WTC11 (cell line): ENCODE data around the gene ARMC9. TPM values are rescaled to one million over a fixed set of nuclear protein-coding genes. Genes with fewer than 3 reads are reported as not detected.

ENCODE experiments used
- ATAC-seq: fragments of 200-7000 bp; cut with Tn5 transposase; 2 replicates; pipeline ENCODE4 v1.10.0; 2021; ENCODE audit warnings: mild to moderate bottlenecking, moderate library complexity
- CTCF ChIA-PET: fragments of 300-600 bp; sonication (Branson Sonifier 250); formaldehyde crosslinking; loops from one replicate; lab custom pipeline; 2021; ENCODE audit warnings: antibody characterized with exemption; lab: Charles Lee
- POLR2A ChIA-PET: fragments of 350-600 bp; sonication (Branson Sonifier 250); formaldehyde crosslinking; loops from one replicate; lab custom pipeline; 2021; ENCODE audit warnings: antibody characterized with exemption; lab: Charles Lee
- DNase-seq: peaks from one replicate; pipeline ENCODE4 v3.0.0; 2021; ENCODE audit warnings: low spot score
- H3K27ac Mint-ChIP-seq: 2 replicates; pipeline ENCODE4 v1.8.0; 2021; ENCODE audit warnings: mixed read lengths
- H3K27me3 Mint-ChIP-seq: 2 replicates; pipeline ENCODE4 v1.8.0; 2021; ENCODE audit warnings: low read depth, mild to moderate bottlenecking, moderate library complexity, mixed read lengths
- H3K36me3 Mint-ChIP-seq: 2 replicates; pipeline ENCODE4 v1.8.0; 2021; ENCODE audit warnings: mixed read lengths
- H3K4me1 Mint-ChIP-seq: 2 replicates; pipeline ENCODE4 v1.8.0; 2022; ENCODE audit warnings: mixed read lengths
- H3K4me3 Mint-ChIP-seq: 2 replicates; pipeline ENCODE4 v1.8.0; 2021; ENCODE audit warnings: mild to moderate bottlenecking, moderate library complexity, mixed read lengths
- H3K9me3 Mint-ChIP-seq: 2 replicates; pipeline ENCODE4 v1.8.0; 2021; ENCODE audit warnings: mixed read lengths
- ATF1 ChIP-seq: sonication (generic); formaldehyde crosslinking; IDR thresholded peaks from 2 replicates; pipeline ENCODE4 v1.8.1; 2023; ENCODE audit warnings: mild to moderate bottlenecking, moderate library complexity, missing genetic modification reagents
- CBFB ChIP-seq: sonication (generic); formaldehyde crosslinking; IDR thresholded peaks from 2 replicates; pipeline ENCODE4 v1.8.1; 2022; ENCODE audit warnings: mild to moderate bottlenecking, low read depth, missing genetic modification reagents
- CREM ChIP-seq: sonication (generic); formaldehyde crosslinking; IDR thresholded peaks from 2 replicates; pipeline ENCODE4 v1.8.1; 2022; ENCODE audit warnings: mild to moderate bottlenecking, missing genetic modification reagents, moderate library complexity
- ESRRA ChIP-seq: sonication (generic); formaldehyde crosslinking; IDR thresholded peaks from 2 replicates; pipeline ENCODE4 v1.8.1; 2022; ENCODE audit warnings: mild to moderate bottlenecking, missing genetic modification reagents, borderline replicate concordance
- ETV6 ChIP-seq: sonication (generic); formaldehyde crosslinking; IDR thresholded peaks from 2 replicates; pipeline ENCODE4 v1.8.1; 2022; ENCODE audit warnings: mild to moderate bottlenecking, missing genetic modification reagents
- FOXJ3 ChIP-seq: sonication (generic); formaldehyde crosslinking; IDR thresholded peaks from 2 replicates; pipeline ENCODE4 v1.9.0; 2021; ENCODE audit warnings: missing genetic modification reagents, mild to moderate bottlenecking, borderline replicate concordance
- FOXK1 ChIP-seq: sonication (generic); formaldehyde crosslinking; IDR thresholded peaks from 2 replicates; pipeline ENCODE4 v1.8.0; 2022; ENCODE audit warnings: mild to moderate bottlenecking, moderate library complexity, missing genetic modification reagents
- FOXP1 ChIP-seq: sonication (generic); formaldehyde crosslinking; IDR thresholded peaks from 2 replicates; pipeline ENCODE4 v1.8.0; 2022; ENCODE audit warnings: missing genetic modification reagents, mild to moderate bottlenecking, moderate library complexity, borderline replicate concordance
- GABPB1 ChIP-seq: sonication (generic); formaldehyde crosslinking; IDR thresholded peaks from 2 replicates; pipeline ENCODE4 v1.8.1; 2023; ENCODE audit warnings: mild to moderate bottlenecking, missing genetic modification reagents
- HMGA2 ChIP-seq: fragments of 250-450 bp; sonication (Bioruptor Pico); IDR thresholded peaks from 2 replicates; pipeline ENCODE4 v1.4.0; 2021; ENCODE audit warnings: mild to moderate bottlenecking, moderate library complexity
- NR2C2 ChIP-seq: sonication (generic); formaldehyde crosslinking; IDR thresholded peaks from 2 replicates; pipeline ENCODE4 v1.8.0; 2022; ENCODE audit warnings: mild to moderate bottlenecking, missing genetic modification reagents
- OVOL2 ChIP-seq: fragments of 250-450 bp; sonication (Bioruptor Pico); IDR thresholded peaks from 2 replicates; pipeline ENCODE4 v1.9.0; 2021; ENCODE audit warnings: mild to moderate bottlenecking, borderline replicate concordance
- SMAD3 ChIP-seq: sonication (generic); formaldehyde crosslinking; IDR thresholded peaks from 2 replicates; pipeline ENCODE4 v1.8.0; 2022; ENCODE audit warnings: missing genetic modification reagents, mild to moderate bottlenecking, borderline replicate concordance
- TEAD1 ChIP-seq: sonication (generic); formaldehyde crosslinking; IDR thresholded peaks from 2 replicates; pipeline ENCODE4 v1.8.0; 2022; ENCODE audit warnings: mild to moderate bottlenecking, missing genetic modification reagents
- ZNF121 ChIP-seq: sonication (generic); formaldehyde crosslinking; IDR thresholded peaks from 2 replicates; pipeline ENCODE4 v1.8.0; 2023; ENCODE audit warnings: missing genetic modification reagents
- total RNA-seq: library from RNA; stranded (reverse); gene quantifications from 3 replicates; pipeline ENCODE4 v1.2.3, GENCODE V29; 2021
- TF ChIP-seq, protein P1 (sequence below): fragments of 250-450 bp; sonication (Bioruptor Pico); IDR thresholded peaks from 2 replicates; pipeline ENCODE4 v2.1.2; 2022; ENCODE audit warnings: mild to moderate bottlenecking, moderate library complexity
- TF ChIP-seq, protein P2 (sequence below): sonication (generic); formaldehyde crosslinking; IDR thresholded peaks from 2 replicates; pipeline ENCODE4 v1.8.0; 2022; ENCODE audit warnings: mild to moderate bottlenecking, missing genetic modification reagents
- TF ChIP-seq, protein P3 (sequence below): sonication (generic); formaldehyde crosslinking; IDR thresholded peaks from 2 replicates; pipeline ENCODE4 v1.8.1; 2023; ENCODE audit warnings: mild to moderate bottlenecking, missing genetic modification reagents, moderate library complexity
- TF ChIP-seq, protein P4 (sequence below): sonication (generic); formaldehyde crosslinking; IDR thresholded peaks from 2 replicates; pipeline ENCODE4 v1.8.0; 2023; ENCODE audit warnings: mild to moderate bottlenecking, missing genetic modification reagents
- TF ChIP-seq, protein P5 (sequence below): fragments of 200-600 bp; IDR thresholded peaks from 2 replicates; pipeline ENCODE4 v1.8.0; 2022; ENCODE audit warnings: antibody characterized with exemption

Gene ARMC9
- total RNA-seq, 1 experiment from 2014 or later, result 34.9 TPM

DNA sequence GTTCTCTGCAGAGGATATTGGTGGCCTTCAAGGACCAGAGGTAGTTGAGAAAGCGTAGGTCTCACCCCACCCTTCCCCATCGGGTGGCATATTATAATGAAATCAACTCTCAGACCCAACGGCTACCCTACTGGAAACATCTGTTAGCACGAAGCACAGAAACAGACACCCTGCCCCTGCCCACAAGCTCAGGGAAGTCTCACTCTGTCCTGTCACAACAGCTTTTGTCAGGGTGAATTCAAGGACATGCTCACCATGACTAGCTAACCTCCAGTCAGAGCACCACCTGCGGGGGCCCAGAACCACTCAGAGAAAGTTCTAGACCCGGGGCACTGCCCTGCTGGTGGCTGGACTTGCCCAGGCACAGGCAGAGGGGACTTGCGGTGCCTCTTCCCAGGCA is 193.6 kb downstream of the ARMC9 start (continued):
- TF ChIP-seq, protein P1, sequence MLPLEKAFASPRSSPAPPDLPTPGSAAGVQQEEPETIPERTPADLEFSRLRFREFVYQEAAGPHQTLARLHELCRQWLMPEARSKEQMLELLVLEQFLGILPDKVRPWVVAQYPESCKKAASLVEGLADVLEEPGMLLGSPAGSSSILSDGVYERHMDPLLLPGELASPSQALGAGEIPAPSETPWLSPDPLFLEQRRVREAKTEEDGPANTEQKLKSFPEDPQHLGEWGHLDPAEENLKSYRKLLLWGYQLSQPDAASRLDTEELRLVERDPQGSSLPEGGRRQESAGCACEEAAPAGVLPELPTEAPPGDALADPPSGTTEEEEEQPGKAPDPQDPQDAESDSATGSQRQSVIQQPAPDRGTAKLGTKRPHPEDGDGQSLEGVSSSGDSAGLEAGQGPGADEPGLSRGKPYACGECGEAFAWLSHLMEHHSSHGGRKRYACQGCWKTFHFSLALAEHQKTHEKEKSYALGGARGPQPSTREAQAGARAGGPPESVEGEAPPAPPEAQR (CRISPR knock-in tag), result no peak

DNA sequence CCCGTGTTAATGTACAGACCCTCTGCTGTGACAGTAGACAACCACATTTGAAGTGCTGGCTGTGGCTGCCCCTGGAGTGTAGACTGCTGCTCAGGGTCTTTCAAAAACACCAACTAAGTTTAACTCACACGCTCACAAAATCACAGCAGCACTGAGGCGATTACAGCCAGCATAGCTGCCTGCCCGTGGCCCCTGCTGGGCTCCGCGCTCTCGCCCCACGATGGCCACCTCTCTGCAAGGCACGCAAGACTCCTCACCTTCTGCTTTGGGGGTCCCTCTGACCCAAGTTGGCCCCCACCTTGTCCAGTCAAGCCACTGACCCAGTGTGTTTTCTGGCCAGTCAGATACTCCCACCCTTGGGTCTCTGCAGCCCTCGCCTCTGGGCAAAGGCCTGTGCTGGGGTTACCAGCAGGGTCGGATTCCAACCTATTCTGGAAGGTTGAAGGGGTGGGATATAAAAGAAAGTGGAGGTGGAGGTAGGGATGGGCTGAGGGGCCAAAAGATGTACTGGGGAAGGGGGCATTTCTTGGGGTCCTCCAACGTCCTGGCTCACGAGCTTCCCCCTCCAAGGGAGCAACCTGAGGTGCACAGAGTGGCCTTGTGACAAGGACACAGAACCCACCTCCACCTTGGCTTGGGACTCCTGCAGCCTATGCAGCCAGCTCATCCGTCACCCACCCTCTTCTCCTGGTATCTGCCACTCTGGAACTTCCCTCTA is 194.2 kb downstream of the ARMC9 start:
- ATAC-seq, result no peak
- Mint-ChIP-seq H3K36me3 (peaks cover 6% of the 10 kb centered on the region), H3K4me3 (no peak overlapping the region), H3K27ac (peak overlapping the region; percentile 83), H3K27me3 (no peaks in the 10 kb centered on the region), H3K4me1 (peaks cover 62% of the 10 kb centered on the region), H3K9me3 (no peaks in the 10 kb centered on the region)
- CTCF ChIA-PET, result interaction anchor here (0.9 to 3.8 kb wide), 18 partner anchors 9 to 200 kb away, joined by 3 to 35 read pairs (median 6); no protein-coding TSS in a partner anchor
- POLR2A ChIA-PET, result no interaction called here
- DNase-seq, result no peak
- TF ChIP-seq, protein P2, sequence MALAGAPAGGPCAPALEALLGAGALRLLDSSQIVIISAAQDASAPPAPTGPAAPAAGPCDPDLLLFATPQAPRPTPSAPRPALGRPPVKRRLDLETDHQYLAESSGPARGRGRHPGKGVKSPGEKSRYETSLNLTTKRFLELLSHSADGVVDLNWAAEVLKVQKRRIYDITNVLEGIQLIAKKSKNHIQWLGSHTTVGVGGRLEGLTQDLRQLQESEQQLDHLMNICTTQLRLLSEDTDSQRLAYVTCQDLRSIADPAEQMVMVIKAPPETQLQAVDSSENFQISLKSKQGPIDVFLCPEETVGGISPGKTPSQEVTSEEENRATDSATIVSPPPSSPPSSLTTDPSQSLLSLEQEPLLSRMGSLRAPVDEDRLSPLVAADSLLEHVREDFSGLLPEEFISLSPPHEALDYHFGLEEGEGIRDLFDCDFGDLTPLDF (CRISPR knock-in tag), result no peak
- no peak for TF ChIP-seq NR2C2 (CRISPR knock-in tag)
- TF ChIP-seq, protein P3, sequence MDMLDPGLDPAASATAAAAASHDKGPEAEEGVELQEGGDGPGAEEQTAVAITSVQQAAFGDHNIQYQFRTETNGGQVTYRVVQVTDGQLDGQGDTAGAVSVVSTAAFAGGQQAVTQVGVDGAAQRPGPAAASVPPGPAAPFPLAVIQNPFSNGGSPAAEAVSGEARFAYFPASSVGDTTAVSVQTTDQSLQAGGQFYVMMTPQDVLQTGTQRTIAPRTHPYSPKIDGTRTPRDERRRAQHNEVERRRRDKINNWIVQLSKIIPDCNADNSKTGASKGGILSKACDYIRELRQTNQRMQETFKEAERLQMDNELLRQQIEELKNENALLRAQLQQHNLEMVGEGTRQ (CRISPR knock-in tag), result no peak
- no peak for TF ChIP-seq HMGA2
- TF ChIP-seq FOXJ3 (CRISPR knock-in tag), result no peak
- TF ChIP-seq TEAD1 (CRISPR knock-in tag), result no peak
- TF ChIP-seq CREM (CRISPR knock-in tag), result no peak
- no peak for TF ChIP-seq ATF1 (CRISPR knock-in tag)
- no peak for TF ChIP-seq GABPB1 (CRISPR knock-in tag)
- TF ChIP-seq SMAD3 (CRISPR knock-in tag), result no peak
- TF ChIP-seq CBFB (CRISPR knock-in tag), result no peak
- TF ChIP-seq, protein P4, sequence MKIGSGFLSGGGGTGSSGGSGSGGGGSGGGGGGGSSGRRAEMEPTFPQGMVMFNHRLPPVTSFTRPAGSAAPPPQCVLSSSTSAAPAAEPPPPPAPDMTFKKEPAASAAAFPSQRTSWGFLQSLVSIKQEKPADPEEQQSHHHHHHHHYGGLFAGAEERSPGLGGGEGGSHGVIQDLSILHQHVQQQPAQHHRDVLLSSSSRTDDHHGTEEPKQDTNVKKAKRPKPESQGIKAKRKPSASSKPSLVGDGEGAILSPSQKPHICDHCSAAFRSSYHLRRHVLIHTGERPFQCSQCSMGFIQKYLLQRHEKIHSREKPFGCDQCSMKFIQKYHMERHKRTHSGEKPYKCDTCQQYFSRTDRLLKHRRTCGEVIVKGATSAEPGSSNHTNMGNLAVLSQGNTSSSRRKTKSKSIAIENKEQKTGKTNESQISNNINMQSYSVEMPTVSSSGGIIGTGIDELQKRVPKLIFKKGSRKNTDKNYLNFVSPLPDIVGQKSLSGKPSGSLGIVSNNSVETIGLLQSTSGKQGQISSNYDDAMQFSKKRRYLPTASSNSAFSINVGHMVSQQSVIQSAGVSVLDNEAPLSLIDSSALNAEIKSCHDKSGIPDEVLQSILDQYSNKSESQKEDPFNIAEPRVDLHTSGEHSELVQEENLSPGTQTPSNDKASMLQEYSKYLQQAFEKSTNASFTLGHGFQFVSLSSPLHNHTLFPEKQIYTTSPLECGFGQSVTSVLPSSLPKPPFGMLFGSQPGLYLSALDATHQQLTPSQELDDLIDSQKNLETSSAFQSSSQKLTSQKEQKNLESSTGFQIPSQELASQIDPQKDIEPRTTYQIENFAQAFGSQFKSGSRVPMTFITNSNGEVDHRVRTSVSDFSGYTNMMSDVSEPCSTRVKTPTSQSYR (CRISPR knock-in tag), result no peak

DNA sequence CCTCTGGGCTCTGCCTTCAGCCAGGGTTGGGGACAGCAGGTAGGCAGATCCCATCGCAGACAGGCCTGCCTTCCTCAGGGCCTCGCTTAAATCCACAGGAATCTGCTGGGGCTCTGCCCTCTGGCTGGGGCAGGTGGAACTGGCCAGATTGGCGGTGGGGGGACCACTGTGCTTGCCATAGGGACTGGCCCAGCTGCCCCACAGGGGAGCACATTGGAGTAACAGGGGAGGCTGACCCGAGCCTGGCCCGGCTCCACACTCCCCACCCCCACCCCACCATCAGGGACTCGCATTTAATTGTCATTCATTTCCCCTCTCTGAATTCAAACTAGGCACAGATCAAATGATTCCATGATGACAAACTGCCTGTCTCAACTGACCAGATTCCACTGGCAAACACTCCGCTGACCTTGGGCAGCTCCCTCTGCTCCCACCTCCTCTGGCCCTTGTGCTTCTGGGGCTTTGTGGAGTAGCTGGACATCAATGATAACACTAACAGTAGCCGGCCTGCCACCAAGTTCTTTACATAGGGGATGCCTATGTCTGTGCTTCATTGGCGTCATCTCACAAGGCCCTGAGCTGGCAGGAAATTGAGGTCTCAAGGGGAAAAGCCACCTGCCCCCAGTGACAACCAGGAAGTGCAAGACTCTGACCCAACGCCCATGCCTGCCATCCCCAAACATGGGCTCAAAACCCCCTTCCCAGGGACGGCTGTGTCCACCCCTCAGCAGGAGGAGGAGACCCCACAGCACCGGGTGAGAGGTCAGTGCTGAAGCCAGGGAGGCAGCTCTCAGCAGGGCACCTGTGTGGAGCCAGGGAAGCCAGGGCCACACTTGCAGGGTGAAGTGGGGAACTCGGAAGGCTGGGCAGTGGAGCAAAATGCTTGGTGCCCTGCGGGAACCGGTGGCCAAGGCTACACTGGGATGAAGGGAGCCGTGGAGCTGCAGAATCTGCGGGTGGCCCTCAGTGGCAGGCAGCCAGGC is 195.0 kb downstream of the ARMC9 start:
- peaks cover 64% of the 10 kb centered on the region for H3K4me1 Mint-ChIP-seq
- ChIA-PET CTCF (interaction anchor here (0.7 to 3.8 kb wide), 29 partner anchors 10 to 406 kb away, joined by 3 to 35 read pairs (median 4); partner anchors contain the start of gene NCL), POLR2A (no interaction called here)
- peak; percentile 59 for ATAC-seq
- peak overlapping the region; percentile 79 for H3K27ac Mint-ChIP-seq
- no peaks in the 10 kb centered on the region for H3K9me3 Mint-ChIP-seq
- H3K4me3 Mint-ChIP-seq, result no peak overlapping the region
- no peaks in the 10 kb centered on the region for H3K27me3 Mint-ChIP-seq
- DNase-seq, result peak; percentile 72
- peaks cover 12% of the 10 kb centered on the region for H3K36me3 Mint-ChIP-seq
- TF ChIP-seq ETV6 (CRISPR knock-in tag) (0 out of 2 replicates have a peak, but pooled peaks have one; percentile 72), OVOL2 (CRISPR knock-in tag) (no peak), FOXP1 (CRISPR knock-in tag) (0 out of 2 replicates have a peak, but pooled peaks have one; percentile 11), ATF1 (CRISPR knock-in tag) (no peak), FOXK1 (CRISPR knock-in tag) (0 out of 2 replicates have a peak, but pooled peaks have one; percentile 48), ESRRA (0 out of 2 replicates have a peak, but pooled peaks have one; percentile 42), ZNF121 (CRISPR knock-in tag) (peak; percentile 31; the same call in 1 of the 2 replicates), TEAD1 (CRISPR knock-in tag) (no peak)
- TF ChIP-seq, protein P5, sequence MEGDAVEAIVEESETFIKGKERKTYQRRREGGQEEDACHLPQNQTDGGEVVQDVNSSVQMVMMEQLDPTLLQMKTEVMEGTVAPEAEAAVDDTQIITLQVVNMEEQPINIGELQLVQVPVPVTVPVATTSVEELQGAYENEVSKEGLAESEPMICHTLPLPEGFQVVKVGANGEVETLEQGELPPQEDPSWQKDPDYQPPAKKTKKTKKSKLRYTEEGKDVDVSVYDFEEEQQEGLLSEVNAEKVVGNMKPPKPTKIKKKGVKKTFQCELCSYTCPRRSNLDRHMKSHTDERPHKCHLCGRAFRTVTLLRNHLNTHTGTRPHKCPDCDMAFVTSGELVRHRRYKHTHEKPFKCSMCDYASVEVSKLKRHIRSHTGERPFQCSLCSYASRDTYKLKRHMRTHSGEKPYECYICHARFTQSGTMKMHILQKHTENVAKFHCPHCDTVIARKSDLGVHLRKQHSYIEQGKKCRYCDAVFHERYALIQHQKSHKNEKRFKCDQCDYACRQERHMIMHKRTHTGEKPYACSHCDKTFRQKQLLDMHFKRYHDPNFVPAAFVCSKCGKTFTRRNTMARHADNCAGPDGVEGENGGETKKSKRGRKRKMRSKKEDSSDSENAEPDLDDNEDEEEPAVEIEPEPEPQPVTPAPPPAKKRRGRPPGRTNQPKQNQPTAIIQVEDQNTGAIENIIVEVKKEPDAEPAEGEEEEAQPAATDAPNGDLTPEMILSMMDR, result no peak
- TF ChIP-seq, protein P3 (CRISPR knock-in tag), result 0 out of 2 replicates have a peak, but pooled peaks have one; percentile 3
